ENCODE results near the gene DNAH17.

Gene DNAH17

GRCh38 chr17:78544881-78545755 is 32.1 kb downstream of the DNAH17 start:
- no peak for DNase-seq (ENCODE audit: low read depth)

GRCh38 chr17:78541488-78542206 is 35.5 kb downstream of the DNAH17 start:
- DNase-seq (ENCODE audit: low read depth) = no peak

- no peak for DNase-seq (ENCODE audit: low read depth)
Measured at GRCh38 chr17:78539781-78540180, 37.4 kb downstream of the DNAH17 start.

GRCh38 chr17:78538033-78538776 is 39.0 kb downstream of the DNAH17 start:
- no peak for DNase-seq (ENCODE audit: low read depth)

- DNase-seq (ENCODE audit: low read depth) = no peak
Measured at GRCh38 chr17:78537217-78537860, 39.9 kb downstream of the DNAH17 start.

- no peak for DNase-seq (ENCODE audit: low read depth)
Measured at GRCh38 chr17:78535273-78536197, 41.7 kb downstream of the DNAH17 start.

GRCh38 chr17:78534492-78535272 is 42.5 kb downstream of the DNAH17 start:
- no peak for DNase-seq (ENCODE audit: low read depth)

- DNase-seq (ENCODE audit: low read depth) = no peak
Measured at GRCh38 chr17:78532922-78533640, 44.1 kb downstream of the DNAH17 start.

GRCh38 chr17:78532311-78532710 is 44.9 kb downstream of the DNAH17 start:
- no peak for DNase-seq (ENCODE audit: low read depth)

- no peak for DNase-seq (ENCODE audit: low read depth)
Measured at GRCh38 chr17:78530675-78531074, 46.5 kb downstream of the DNAH17 start.

GRCh38 chr17:78529871-78530670 is 47.1 kb downstream of the DNAH17 start:
- no peak for DNase-seq (ENCODE audit: low read depth)

GRCh38 chr17:78529251-78529650 is 47.9 kb downstream of the DNAH17 start:
- no peak for DNase-seq (ENCODE audit: low read depth)

- DNase-seq (ENCODE audit: low read depth) = no peak
Measured at GRCh38 chr17:78528541-78528940, 48.7 kb downstream of the DNAH17 start.

GRCh38 chr17:78527345-78527744 is 49.9 kb downstream of the DNAH17 start:
- DNase-seq (ENCODE audit: low read depth) = no peak

GRCh38 chr17:78526231-78527025 is 50.8 kb downstream of the DNAH17 start:
- DNase-seq (ENCODE audit: low read depth) = no peak

- no peak for DNase-seq (ENCODE audit: low read depth)
Measured at GRCh38 chr17:78525511-78526160, 51.6 kb downstream of the DNAH17 start.

- DNase-seq (ENCODE audit: low read depth) = no peak
Measured at GRCh38 chr17:78524870-78525510, 52.2 kb downstream of the DNAH17 start.
